ENCODE data around the gene DDI2. TPM values are rescaled to one million over a fixed set of nuclear protein-coding genes. Genes with fewer than 3 reads are reported as not detected.

DDI2 gene
- total and polyA plus RNA-seq, 9 of the 15 experiments (the other 6 are each of a cell fraction or from before 2014, with no cell fraction given): 6.5 to 48.4 (median 21.2) TPM

- Histone ChIP-seq H3K27me3 (ENCODE audit: control insufficient read depth in 2 of 2, insufficient read depth in 2 of 2, low read length in 2 of 2) (no peaks in the 10 kb centered on the region), H3K9ac (ENCODE audit: insufficient read depth in 1 of 2, low read depth in 2 of 2, low read length in 2 of 2) (peak overlapping the region; percentile 7 to 39; a peak in 1 of 4 replicates), H3K4me3 (no peak overlapping the region), H3K27ac (ENCODE audit: extremely low read depth, low read depth, low read length) (peak overlapping the region; percentile 36), H3K4me1 (replicated peaks in 1 of 2; ENCODE audit: control insufficient read depth in 2 of 2, insufficient read depth in 2 of 2, low read length in 2 of 2) (peaks cover 18 to 68% of the 10 kb centered on the region in 2 experiments), H3K4me2 (ENCODE audit: insufficient read depth, low read length) (peak overlapping the region; percentile 35; the same call in 1 of the 2 replicates), H3K9me1 (ENCODE audit: control insufficient read depth, insufficient read depth, low read length) (peaks cover 2% of the 10 kb centered on the region), H4K20me1 (replicated peaks; ENCODE audit: control insufficient read depth, insufficient read depth, low read length) (0 out of 2 replicates have a peak, but pooled peaks cover 4% of the 10 kb centered on the region), H2AFZ (ENCODE audit: low read depth, low read length) (no peak overlapping the region), H3K36me3 (ENCODE audit: control insufficient read depth, insufficient read depth, low read length) (peaks cover 73% of the 10 kb centered on the region), H3K79me2 (ENCODE audit: control insufficient read depth, insufficient read depth, low read length) (peaks cover 98% of the 10 kb centered on the region), H3K9me3 (replicated peaks; ENCODE audit: control insufficient read depth, insufficient read depth, low read depth, low read length) (no peaks in the 10 kb centered on the region)
- 78% methylated on average over 13 of the region's 13 CpGs for WGBS (ENCODE audit: insufficient coverage, low coverage, missing lambda C conversion rate)
- in situ Hi-C loops (cut with MboI) (no loop called here), intact Hi-C loops (cut with micrococcal nuclease) (no loop called here)
- BruUV-seq (replicated peaks): no TSS peak
- ChIA-PET POLR2A (no interaction called here), CTCF (ENCODE audit: low intra/inter-chr PET ratio) (no interaction called here)
- DNase-seq (ENCODE audit: extremely low read depth in 1 of 4, low spot score in 3 of 4): no peak
- no peak for FAIRE-seq
- TF ChIP-seq KAT7 (CRISPR knock-in tag; IDR thresholded peaks at IDR 0.05; ENCODE audit: borderline replicate concordance) (0 out of 2 replicates have a peak, but pooled peaks have one; percentile 29), ZZZ3 (IDR thresholded peaks at IDR 0.05) (no peak), TBP (optimal IDR thresholded peaks at IDR 0.05; ENCODE audit: low read depth, low read length) (no peak)
- no peak for ATAC-seq
Observed at GRCh38 chr1:15625056-15625917, 8.0 kb downstream of the DDI2 start.
